ENCODE data around the gene AP2A1.

AP2A1 gene

GRCh38 chr19:49799798-49800376, 33.1 kb downstream of the AP2A1 start:
- H3K4me3 ChIP-seq (replicated peaks; ENCODE audit: low read depth, low read length), result no peak overlapping the region
- no peak for DNase-seq (ENCODE audit: extremely low read depth, low read depth)
- peak; percentile 10 for TF ChIP-seq CTCF (IDR thresholded peaks at IDR 0.05; ENCODE audit: low read depth, low read length, missing control alignments)

- H3K4me3 ChIP-seq (replicated peaks; ENCODE audit: low read depth, low read length), result no peak overlapping the region
- TF ChIP-seq CTCF (IDR thresholded peaks at IDR 0.05; ENCODE audit: low read depth, low read length, missing control alignments), result no peak
- DNase-seq (ENCODE audit: extremely low read depth, low read depth), result no peak
These were observed 34.0 kb downstream of the AP2A1 start for GRCh38 chr19:49800771-49801170.

- TF ChIP-seq CTCF (IDR thresholded peaks at IDR 0.05; ENCODE audit: low read depth, low read length, missing control alignments), result no peak
- no peak for DNase-seq (ENCODE audit: extremely low read depth, low read depth)
- H3K4me3 ChIP-seq (replicated peaks; ENCODE audit: low read depth, low read length), result peak overlapping the region; percentile 5
These were observed 34.6 kb downstream of the AP2A1 start for GRCh38 chr19:49801401-49801888.

- DNase-seq (ENCODE audit: extremely low read depth, low read depth), result peak; percentile 75
- peak overlapping the region; percentile 5 for H3K4me3 ChIP-seq (replicated peaks; ENCODE audit: low read depth, low read length)
- peak; percentile 14 for TF ChIP-seq CTCF (IDR thresholded peaks at IDR 0.05; ENCODE audit: low read depth, low read length, missing control alignments)
These were observed 35.3 kb downstream of the AP2A1 start for GRCh38 chr19:49801966-49802661.

GRCh38 chr19:49802836-49803528, 36.2 kb downstream of the AP2A1 start:
- no peak for DNase-seq (ENCODE audit: extremely low read depth, low read depth)
- no peak for TF ChIP-seq CTCF (IDR thresholded peaks at IDR 0.05; ENCODE audit: low read depth, low read length, missing control alignments)
- no peak overlapping the region for H3K4me3 ChIP-seq (replicated peaks; ENCODE audit: low read depth, low read length)

- DNase-seq (ENCODE audit: extremely low read depth, low read depth), result no peak
- no peak for TF ChIP-seq CTCF (IDR thresholded peaks at IDR 0.05; ENCODE audit: low read depth, low read length, missing control alignments)
- H3K4me3 ChIP-seq (replicated peaks; ENCODE audit: low read depth, low read length), result no peak overlapping the region
These were observed 36.7 kb downstream of the AP2A1 start for GRCh38 chr19:49803529-49803856.

Measured in HFF-Myc (cell line).